ENCODE data around the gene COPS9.

DNA sequence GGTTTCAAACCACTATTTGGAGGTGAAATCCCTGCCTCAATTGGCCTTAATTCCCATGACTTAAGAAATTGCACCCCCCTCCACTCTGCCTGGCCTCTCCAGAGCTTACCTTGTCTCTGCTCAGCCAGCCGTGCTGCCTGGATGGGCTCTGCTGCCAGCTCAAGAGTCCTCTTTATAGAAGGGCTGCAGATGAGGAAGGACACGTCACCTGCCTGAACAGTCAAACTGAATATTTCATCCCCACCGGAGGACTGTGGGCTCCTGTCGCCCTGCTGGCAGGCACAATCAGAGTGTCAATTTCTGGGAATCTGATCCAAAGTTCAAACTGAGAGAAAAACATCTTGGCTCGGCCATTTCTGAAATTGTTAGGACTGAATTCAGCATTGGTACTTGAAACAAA is 4.4 kb upstream of the COPS9 start, which contains the start of gene OTOS:
- TF ChIP-seq, protein P1, sequence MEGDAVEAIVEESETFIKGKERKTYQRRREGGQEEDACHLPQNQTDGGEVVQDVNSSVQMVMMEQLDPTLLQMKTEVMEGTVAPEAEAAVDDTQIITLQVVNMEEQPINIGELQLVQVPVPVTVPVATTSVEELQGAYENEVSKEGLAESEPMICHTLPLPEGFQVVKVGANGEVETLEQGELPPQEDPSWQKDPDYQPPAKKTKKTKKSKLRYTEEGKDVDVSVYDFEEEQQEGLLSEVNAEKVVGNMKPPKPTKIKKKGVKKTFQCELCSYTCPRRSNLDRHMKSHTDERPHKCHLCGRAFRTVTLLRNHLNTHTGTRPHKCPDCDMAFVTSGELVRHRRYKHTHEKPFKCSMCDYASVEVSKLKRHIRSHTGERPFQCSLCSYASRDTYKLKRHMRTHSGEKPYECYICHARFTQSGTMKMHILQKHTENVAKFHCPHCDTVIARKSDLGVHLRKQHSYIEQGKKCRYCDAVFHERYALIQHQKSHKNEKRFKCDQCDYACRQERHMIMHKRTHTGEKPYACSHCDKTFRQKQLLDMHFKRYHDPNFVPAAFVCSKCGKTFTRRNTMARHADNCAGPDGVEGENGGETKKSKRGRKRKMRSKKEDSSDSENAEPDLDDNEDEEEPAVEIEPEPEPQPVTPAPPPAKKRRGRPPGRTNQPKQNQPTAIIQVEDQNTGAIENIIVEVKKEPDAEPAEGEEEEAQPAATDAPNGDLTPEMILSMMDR (IDR thresholded peaks at IDR 0.05): no peak
- TF ChIP-seq POLR2A (IDR thresholded peaks at IDR 0.05) (no peak), POLR2AphosphoS5 (IDR thresholded peaks at IDR 0.05) (no peak)
